Activated CD4-positive, alpha-beta T cell treated with anti-CD3 and anti-CD28 coated beads, Interleukin-2, amount 50 U/mL, for 1 hour (primary cell): ENCODE results near the gene SNUPN.
"Not testable (repeated sequence)": the region's sequence is repeated elsewhere in the genome, so short reads cannot be mapped to it uniquely, and the experiment has no call there.

Experiments
- DNase-seq: peaks from one replicate; pipeline ENCODE4 v3.0.0-alpha.2; 2020

The SNUPN gene

GRCh38 chr15:75631935-75632334, 6.4 kb upstream of the SNUPN start:
- DNase-seq = no peak

- DNase-seq = no peak
Observed at GRCh38 chr15:75622505-75622904, 3.0 kb downstream of the SNUPN start.

DNA sequence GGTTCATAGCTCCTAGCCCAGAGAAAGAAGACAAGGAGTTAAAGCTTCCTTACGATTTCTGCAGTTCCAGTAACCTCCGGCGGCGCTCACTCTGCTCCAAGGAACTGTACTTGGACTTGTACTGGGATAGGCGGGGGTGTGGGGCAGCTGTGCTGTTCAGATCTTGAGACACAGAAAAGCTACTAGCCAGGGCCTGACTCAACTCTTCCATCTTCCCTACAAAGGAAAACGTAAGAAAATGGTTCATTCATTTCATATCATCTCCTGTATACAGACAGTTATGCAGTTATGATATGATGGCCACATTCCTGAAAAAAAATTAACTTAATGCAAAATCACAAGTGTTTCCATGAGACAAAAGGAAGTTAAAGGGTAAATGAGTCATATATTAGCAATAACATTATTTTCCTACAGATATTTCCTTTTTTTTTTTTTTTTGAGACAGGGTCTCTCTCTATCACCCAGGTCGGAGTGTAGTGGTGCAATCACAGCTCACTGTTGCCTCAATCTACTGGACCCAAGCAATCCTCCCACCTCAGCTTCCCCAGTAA, 4.6 kb downstream of the SNUPN start:
- DNase-seq = no peak

DNA sequence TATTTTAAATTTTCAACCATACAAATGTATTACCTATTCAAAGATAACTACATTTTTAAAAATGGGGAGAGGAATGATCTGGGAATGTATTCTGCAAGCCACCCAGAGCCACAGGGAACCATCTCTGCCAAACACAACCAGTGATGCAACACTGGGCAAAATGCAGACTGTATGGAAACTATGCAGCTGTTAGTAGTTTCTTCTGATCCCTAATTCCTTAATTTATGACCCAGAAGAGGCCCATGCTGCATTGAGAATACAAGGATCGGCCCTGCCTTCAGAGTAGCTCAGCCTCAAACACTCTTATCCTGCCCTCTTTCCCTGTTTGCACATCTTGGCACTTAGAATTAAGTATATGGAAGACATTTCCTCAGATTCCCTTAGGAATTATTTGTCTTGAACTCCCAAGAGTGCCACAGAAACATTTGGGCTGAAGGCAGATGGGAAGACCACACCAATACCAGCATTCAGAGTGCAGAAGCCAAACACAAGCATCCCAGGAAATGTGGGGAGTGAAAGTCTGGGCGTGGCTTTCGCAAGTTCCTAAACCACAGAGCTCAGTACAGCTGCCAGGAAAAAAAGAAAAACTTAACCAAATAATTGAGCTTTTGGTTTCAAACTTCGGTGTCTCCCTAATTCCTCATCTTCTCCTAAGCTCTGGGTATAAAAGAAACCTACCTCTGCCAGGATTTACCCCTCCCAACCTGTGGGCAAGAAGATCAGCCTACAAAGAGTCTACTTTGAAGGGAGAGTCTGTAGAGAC, 5.3 kb downstream of the SNUPN start:
- DNase-seq = no peak

GRCh38 chr15:75616766-75617165, 8.8 kb downstream of the SNUPN start:
- no peak for DNase-seq

- DNase-seq = no peak
Observed at GRCh38 chr15:75606711-75607699, 18.5 kb downstream of the SNUPN start.

GRCh38 chr15:75606026-75606425, 19.5 kb downstream of the SNUPN start:
- DNase-seq = no peak

DNA sequence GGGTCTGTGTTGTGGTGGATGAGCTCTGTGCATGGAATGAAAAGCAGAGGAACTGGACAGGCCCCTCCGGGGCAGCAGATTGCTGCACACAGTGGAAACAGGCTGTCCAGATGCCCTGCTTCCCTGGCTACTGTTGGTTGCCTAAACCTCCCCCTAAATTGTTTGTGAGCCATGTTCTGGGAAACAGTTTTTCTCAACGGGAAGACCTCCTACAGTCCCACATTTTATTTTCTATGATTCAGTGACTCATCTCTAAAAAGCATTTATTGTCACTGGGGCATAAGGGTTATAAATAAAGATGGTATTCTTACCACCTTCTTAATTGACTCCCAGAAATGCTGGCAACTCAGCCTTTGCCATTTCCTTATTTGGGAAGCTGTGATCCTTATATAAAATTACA, 26.1 kb downstream of the SNUPN start:
- DNase-seq = no peak

DNA sequence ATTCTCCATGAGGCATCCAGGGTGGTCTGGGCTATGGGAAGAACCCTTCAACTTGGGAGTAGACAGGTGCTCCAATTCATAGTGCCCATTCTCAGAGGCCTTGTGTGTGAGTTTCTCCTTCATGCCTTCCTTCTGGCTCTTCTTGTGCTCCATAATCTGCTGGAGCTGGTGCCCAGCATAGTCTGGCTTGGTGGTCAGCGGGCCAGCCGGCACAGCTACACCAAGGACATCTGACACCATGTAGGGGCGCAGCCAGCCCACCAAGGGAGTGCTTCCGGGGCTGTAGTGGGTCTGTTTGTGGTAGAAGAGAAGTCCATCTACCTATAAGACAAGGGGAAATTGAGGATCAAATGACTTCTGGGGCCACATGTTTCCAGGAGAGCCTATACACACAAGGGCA, 27.2 kb downstream of the SNUPN start:
- no peak for DNase-seq

DNA sequence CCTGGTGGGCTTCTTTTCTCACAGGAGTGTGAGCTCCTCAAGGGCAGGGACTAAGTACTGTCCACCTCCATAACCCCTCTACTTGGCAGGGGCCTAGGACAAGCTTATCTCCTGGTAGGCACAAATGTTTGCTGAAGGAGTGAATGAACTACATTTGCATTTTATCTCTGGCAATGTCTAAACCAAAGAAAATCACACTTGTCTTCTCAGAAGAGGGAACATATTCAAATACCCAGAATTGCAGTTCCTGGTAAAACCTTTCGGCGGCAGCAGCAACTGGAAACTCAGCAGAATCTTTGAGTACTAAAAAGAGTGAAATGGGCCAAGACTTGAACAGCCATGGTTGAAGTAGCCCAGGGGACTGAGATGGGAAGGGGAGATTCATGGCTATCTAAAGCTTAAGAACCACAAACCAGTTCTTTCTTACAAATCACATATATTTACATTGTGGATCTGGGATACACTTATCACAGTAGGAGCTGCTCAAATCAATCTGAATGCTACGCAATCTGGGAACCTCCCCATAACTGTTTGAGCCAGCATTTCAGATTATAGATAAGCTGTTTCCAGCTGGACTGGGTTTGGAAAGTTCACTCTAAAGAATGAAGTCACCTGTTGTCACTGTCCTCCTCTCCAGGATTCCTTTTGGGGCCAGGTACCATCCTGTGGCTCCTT, 27.7 kb downstream of the SNUPN start:
- peak; percentile 38 for DNase-seq

DNA sequence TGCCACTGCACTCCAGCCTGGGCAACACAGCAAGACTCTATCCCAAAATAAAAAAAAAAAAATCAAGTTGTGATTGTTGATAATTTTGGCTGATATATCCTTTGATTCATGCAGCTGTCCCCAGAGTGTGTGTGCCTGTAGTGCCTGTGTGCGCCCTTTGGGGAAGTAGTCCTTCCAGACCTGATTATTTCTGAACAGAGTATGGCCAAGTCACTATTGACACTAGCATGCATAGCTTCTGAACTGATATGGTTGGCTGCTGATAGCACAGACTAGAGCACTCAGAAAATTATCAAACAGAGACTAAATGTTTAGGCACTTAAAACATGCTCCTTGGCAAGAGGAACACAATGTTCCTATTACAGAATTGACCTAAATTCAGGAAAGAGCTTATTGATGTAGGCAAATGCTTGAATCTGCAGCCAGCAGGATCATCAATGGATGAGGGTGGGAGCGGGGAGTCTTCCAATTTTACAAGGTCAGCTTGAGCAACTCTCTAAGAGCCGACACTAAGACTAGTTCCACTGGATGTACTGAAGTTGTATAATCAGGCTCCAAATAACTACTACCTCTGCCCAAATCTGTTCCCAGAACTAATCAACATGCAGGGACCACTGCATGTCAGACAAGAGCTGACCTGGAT, 28.7 kb downstream of the SNUPN start:
- DNase-seq = no peak

DNA sequence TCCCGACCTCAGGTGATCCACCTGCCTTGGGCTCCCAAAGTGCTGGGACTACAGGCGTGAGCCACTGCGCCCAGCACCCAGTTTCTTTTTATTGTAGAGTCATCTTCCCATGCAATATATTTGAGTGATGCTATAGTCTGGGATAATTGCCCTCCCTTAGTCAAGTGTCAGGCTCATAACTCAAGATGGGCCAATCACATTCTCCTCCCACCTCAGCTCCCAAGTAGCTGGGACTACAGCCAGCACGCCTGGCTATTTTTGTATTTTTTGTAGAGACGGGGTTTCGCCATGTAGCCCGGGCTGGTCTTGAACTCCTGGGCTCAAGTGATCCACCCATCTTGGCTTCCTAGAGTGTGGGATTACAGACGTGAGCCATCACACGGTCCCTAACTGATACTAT, 31.2 kb downstream of the SNUPN start:
- no peak for DNase-seq

DNA sequence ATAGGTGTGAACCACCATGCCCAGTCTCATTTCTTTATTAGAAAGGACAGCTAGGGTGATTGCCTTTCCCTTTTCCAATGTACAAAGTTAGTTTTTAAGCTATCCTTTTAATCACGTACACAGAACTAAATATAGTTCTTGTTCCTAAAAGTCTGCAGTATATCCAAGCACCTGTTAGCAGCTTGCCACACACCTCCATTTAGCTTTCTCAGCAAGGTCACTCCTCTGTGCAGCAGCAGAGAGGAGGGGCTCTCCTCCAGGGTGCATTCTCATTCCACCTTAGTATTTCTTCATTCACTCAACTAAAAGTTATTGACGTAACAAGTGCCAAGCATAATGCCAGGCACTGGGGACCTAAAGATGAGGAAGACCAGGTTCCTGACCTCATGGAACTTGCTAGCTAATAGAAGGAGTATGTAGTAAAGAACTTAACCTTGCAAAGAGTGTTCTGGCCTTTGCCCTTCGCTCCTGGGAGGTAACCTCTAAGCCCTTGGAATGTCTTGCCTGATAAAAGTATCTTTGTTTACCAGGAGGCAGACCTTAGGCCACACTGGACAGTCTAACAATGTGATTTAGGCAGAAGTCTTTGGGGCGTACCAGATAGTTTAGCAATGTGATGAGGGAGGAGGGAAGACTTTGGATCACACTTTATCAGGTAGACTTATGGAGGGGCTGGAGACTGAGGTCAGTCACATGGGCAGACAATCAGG, 33.7 kb downstream of the SNUPN start:
- DNase-seq = no peak

DNA sequence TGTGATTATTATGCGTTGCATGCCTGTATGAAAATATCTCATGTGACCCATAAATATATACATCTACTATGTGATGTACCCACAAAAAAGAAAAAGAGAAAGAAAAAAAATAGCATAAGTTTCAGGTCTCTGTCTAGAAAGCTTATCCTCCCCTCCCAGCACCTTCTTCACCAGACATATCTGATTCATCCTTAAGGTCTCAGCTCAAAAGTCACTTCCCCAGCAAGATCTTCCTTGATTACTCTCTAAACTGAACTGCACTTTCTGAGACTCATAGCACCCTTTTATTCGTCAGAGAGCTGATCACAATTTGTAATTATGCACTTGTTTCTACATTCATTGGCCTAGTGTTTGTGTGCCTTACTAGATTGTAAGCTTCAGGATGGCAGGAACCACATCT, 35.3 kb downstream of the SNUPN start:
- no peak for DNase-seq

- no peak for DNase-seq
Observed at GRCh38 chr15:75589071-75589470, 36.5 kb downstream of the SNUPN start.

DNA sequence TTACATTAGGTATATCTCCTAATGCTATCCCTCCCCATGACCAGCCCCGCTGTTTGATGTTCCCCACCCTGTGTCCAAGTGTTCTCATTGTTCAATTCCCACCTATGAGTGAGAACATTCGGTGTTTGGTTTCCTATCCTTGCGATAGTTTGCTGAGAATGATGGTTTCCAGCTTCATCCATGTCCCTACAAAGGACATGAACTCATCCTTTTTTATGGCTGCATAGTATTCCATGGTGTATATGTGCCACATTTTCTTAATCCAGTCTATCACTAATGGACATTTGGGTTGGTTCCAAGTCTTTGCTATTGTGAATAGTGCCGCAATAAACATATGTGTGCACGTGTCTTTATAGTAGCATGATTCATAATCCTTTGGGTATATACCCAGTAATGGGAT, 39.1 kb downstream of the SNUPN start:
- not testable (repeated sequence) for DNase-seq

DNA sequence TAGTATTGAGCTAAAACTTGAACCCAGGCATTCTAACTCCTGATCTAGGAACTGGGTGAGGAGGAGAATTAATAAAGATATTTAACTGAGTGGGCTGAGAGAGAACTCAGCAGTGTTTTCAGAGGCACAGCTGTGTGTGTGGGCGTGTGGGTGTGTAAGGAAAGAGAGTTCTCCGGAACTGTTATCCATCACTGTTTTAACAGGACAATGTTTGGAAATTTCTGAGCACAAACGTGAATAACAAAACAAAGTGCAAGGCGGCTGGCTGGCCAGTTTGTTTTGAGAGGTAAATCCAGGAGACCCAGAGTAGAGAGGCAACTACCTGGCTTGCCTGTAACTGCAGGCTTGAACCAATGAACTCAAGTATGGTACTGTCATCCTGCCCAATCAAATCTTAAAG, 41.4 kb downstream of the SNUPN start:
- DNase-seq = no peak

- DNase-seq = no peak
Observed at GRCh38 chr15:75583701-75584100, 41.8 kb downstream of the SNUPN start.

DNA sequence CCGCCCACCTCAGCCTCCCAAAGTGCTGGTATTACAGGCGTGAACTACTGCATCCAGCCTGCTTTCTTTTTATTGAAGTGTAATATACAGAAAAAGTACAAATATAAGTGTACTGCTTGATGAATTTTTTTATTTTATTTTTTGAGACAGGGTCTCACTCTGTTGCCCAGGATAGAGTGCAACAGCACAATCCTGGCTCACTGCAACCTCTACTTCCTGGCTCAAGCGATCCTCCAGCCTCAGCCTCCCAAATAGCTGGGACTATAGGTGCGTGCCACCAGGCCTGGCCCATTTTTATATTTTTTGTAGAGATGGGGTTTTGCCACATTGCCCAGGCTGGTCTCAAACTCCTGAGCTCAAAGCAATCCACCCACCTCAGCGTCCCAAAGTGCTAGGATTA, 42.6 kb downstream of the SNUPN start:
- not testable (repeated sequence) for DNase-seq

- DNase-seq = peak; percentile 66
Observed at GRCh38 chr15:75578948-75579920, 46.3 kb downstream of the SNUPN start, which contains the start of gene PTPN9. TSS of gene PTPN9 (minus strand) at chr15:75579315. CDS start at chr15:75578776, 539 bp downstream.
